Small intestine (tissue), 7 donors: ENCODE data around the gene SUN2. TPM values are rescaled to one million over a fixed set of nuclear protein-coding genes. Genes with fewer than 3 reads are reported as not detected.

Experiments used
- DNase-seq, 2 donors: peaks; one replicate each; pipeline versions ENCODE4 v3.0.0 to v3.0.0-alpha.2; 2013
- FAIRE-seq: peaks from 2 replicates; lab custom pipeline; 2012; peaks lifted over from hg19 to GRCh38; lab: Jason Lieb, UNC
- H3K27ac ChIP-seq, 3 donors: one replicate each; pipeline ENCODE4 v1.5.1; 2013; ENCODE audit warnings: low read length in 2 of 3, mild to moderate bottlenecking in 2 of 3, control low read depth in 1 of 3, inconsistent platforms in 1 of 3, low read depth in 1 of 3, moderate library complexity in 1 of 3
- H3K27me3 ChIP-seq, 3 donors: one replicate each; pipeline ENCODE4 v1.6.1; 2013; ENCODE audit warnings: low read length in 3 of 3, inconsistent platforms in 1 of 3; ENCODE audit not compliant: control insufficient read depth in 3 of 3, insufficient read depth in 3 of 3
- H3K36me3 ChIP-seq, 3 donors: one replicate each; pipeline ENCODE4 v1.6.1; 2013; ENCODE audit warnings: low read length in 3 of 3, inconsistent platforms in 1 of 3, low read depth in 1 of 3, mild to moderate bottlenecking in 1 of 3, moderate library complexity in 1 of 3; ENCODE audit not compliant: control insufficient read depth in 3 of 3, insufficient read depth in 2 of 3
- H3K4me1 ChIP-seq, 3 donors: one replicate each; pipeline ENCODE4 v1.6.1; 2013; ENCODE audit warnings: low read length in 2 of 3, inconsistent platforms in 1 of 3, low read depth in 1 of 3, mild to moderate bottlenecking in 1 of 3, moderate library complexity in 1 of 3; ENCODE audit not compliant: control insufficient read depth in 3 of 3, insufficient read depth in 2 of 3
- H3K4me3 ChIP-seq, 3 donors: one replicate each; pipeline ENCODE4 v1.5.1; 2013; ENCODE audit warnings: low read length in 3 of 3, control low read depth in 1 of 3, inconsistent platforms in 1 of 3, low read depth in 1 of 3, mild to moderate bottlenecking in 1 of 3, moderate library complexity in 1 of 3
- H3K9me3 ChIP-seq, 2 donors: one replicate each; pipeline ENCODE4 v1.6.1; 2013; ENCODE audit warnings: low read depth in 1 of 2, low read length in 1 of 2; ENCODE audit not compliant: control insufficient read depth in 2 of 2, insufficient read depth in 1 of 2
- WGBS, 3 donors: extraction: QIAGEN DNeasy Blood & Tissue Kit; methylation state at CpG; one replicate each; pipeline ENCODE4 v1.1.7; 2013; 5-methylcytosine and 5-hydroxymethylcytosine counted together
- polyA plus RNA-seq, 4 donors: library from polyadenylated mRNA; stranded (reverse) in 3 of 4; unstranded in 1 of 4; fragments of 200-250 nt in 3 of 4; fragments of 120-200 nt in 1 of 4; gene quantifications; one replicate each; pipeline versions ENCODE4 v1.2.1 to v1.2.3, GENCODE V29; 2013
- donor health status: healthy with polysubstance abuse.
- donor health status: control.
- donor health status: control.
- donor health status: Bipolar disorder and iron deficiency.
- donor health status: healthy.

Gene SUN2
- polyA plus RNA-seq, 4 donors, result 19.0 to 94.2 (median 43.4) TPM

DNA sequence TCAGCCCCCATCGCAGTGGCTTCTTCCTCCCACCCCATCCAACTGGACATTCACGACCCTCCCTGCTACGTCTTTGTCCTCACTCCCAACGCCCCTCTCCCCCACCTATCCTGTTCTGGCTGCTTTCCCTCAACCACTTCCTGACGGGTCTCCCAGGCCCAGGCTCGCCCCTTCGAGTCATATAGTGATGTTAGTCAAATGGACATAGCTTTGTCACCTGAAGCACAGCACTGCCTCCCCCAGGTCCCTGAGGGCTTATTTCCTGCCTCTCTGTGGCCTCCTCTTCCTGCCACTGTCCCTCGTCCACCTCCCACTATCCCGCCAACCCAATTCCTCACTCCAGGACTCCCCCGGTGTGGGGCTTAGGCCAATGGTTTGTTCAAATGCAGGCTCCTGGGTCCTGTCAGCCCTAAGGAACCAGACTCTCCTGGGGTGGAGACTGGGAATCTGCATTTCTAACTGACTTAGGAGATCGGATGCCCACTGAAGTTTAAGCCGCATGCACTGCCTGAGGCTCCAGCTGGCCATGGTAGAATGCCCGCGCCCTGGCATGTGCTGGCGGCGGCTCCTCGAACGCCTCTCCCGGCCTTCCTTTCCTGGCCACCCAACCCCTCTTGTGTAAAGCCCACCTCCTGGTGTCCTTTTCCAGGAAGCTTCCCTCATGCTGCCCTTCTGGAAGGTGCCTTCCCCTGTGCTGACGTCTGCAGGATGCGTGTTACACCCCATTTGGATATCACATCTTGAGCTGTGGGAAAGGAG, 18.3 kb downstream of the SUN2 start:
- no peak for DNase-seq

GRCh38 chr22:38736257-38736570, 19.6 kb downstream of the SUN2 start:
- WGBS, 3 donors, result 85 to 90% (median 87%) methylated on average over 7 of the region's 7 CpGs
- peaks cover 24 to 100% (median 38%) of the 10 kb centered on the region in 3 donors for H3K36me3 ChIP-seq
- H3K27ac ChIP-seq, result no peak overlapping the region

More for the DNA sequence above, 18.3 kb downstream of the SUN2 start:
- WGBS, 3 donors, result 82 to 90% (median 84%) methylated on average over 21 of the region's 21 CpGs
- H3K27ac ChIP-seq, result no peak overlapping the region
- no peak for FAIRE-seq
- no peaks in the 10 kb centered on the region for H3K27me3 ChIP-seq
- H3K9me3 ChIP-seq, result no peaks in the 10 kb centered on the region
- H3K4me1 ChIP-seq, result peaks cover 0 to 13% (median 0%) of the 10 kb centered on the region in 3 donors
- peaks cover 33 to 100% (median 50%) of the 10 kb centered on the region in 3 donors for H3K36me3 ChIP-seq
- no peak overlapping the region for H3K4me3 ChIP-seq

GRCh38 chr22:38735465-38736256, 20.1 kb downstream of the SUN2 start:
- 81 to 84% (median 84%) methylated on average over 14 to 15 of the region's 15 CpGs for WGBS, 3 donors
- no peak for DNase-seq
- peak overlapping the region in 1 of 3 donors; percentile 15 for H3K27ac ChIP-seq
- H3K4me3 ChIP-seq, result no peak overlapping the region
- peaks cover 0 to 13% (median 0%) of the 10 kb centered on the region in 3 donors for H3K4me1 ChIP-seq
- FAIRE-seq, result no peak
- H3K27me3 ChIP-seq, result no peaks in the 10 kb centered on the region
- no peaks in the 10 kb centered on the region for H3K9me3 ChIP-seq
- H3K36me3 ChIP-seq, result peaks cover 24 to 100% (median 32%) of the 10 kb centered on the region in 3 donors

More at GRCh38 chr22:38736257-38736570, 19.6 kb downstream of the SUN2 start:
- no peak for DNase-seq
- FAIRE-seq, result no peak
- Histone ChIP-seq H3K27me3 (no peaks in the 10 kb centered on the region), H3K4me3 (no peak overlapping the region), H3K4me1 (peaks cover 0 to 13% (median 0%) of the 10 kb centered on the region in 3 donors), H3K9me3 (no peaks in the 10 kb centered on the region)

DNA sequence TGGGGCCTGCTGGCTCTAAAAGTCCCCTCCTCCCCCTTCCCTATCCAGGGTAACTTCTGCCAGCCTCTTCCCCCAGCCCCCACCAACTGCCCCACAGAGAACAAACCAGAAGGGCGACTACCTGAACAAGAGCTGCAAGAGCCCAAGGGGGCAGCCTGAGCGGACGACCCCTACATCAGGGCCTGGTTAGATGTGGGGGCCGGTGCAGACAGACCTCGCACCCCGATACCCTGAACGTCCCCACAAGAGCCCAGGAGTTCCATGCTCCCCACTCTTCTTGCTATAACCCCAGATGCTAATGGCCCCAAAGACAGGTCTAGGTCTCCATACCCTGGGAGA, 20.7 kb downstream of the SUN2 start:
- no peaks in the 10 kb centered on the region for H3K9me3 ChIP-seq
- H3K27me3 ChIP-seq, result no peaks in the 10 kb centered on the region
- H3K27ac ChIP-seq, result peak overlapping the region in 1 of 3 donors; percentile 15
- H3K36me3 ChIP-seq, result peaks cover 23 to 100% (median 27%) of the 10 kb centered on the region in 3 donors
- no peak overlapping the region for H3K4me3 ChIP-seq
- DNase-seq, result no peak
- H3K4me1 ChIP-seq, result peaks cover 0 to 13% (median 0%) of the 10 kb centered on the region in 3 donors
- WGBS, 3 donors, result 91 to 95% (median 92%) methylated on average over 7 of the region's 7 CpGs
- no peak for FAIRE-seq

DNA sequence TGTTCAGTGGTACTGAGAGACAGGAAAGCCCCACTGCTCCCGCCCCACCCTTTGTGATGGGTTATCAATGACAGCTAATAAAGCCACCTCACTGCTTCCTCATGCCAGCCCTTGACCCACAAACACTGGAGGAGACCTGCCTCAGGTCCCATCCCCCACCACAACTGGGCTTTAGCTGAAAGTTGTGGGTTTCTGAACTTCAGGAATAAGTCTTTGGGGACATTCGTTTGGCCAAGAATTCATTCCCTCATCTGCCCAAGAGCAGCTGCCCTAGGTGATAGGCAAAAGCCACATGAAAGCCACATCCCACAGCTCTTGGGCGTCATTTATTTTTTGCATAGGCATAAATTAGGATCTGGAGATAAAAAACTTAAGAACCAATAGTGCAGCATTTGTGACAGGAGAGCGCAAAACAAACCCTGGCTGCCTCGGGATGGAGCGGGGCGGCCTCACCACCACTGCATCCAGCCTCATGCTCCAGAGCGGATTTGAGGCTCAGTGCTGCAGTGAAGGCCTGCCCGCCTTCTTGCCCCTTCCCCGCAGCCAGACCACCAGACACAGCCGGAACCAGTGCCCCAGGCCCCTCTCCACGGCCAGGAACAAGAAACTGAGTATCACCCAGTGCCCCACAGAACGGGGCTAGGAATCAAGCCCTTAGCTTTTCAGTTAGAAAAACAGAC, 21.2 kb downstream of the SUN2 start:
- Histone ChIP-seq H3K9me3 (no peaks in the 10 kb centered on the region), H3K4me1 (peaks cover 0 to 13% (median 0%) of the 10 kb centered on the region in 3 donors), H3K27me3 (no peaks in the 10 kb centered on the region), H3K4me3 (no peak overlapping the region), H3K36me3 (peaks cover 19 to 100% (median 22%) of the 10 kb centered on the region in 3 donors), H3K27ac (peak overlapping the region; percentile 41 to 80 (median 47))
- DNase-seq, result no peak
- WGBS, 3 donors, result 81 to 86% (median 84%) methylated on average over 13 of the region's 13 CpGs
- FAIRE-seq, result no peak

GRCh38 chr22:38733724-38734381, 21.9 kb downstream of the SUN2 start:
- H3K4me1 ChIP-seq, result peaks cover 0 to 13% (median 0%) of the 10 kb centered on the region in 3 donors
- H3K4me3 ChIP-seq, result no peak overlapping the region
- no peak for FAIRE-seq
- DNase-seq, result peak; percentile 48 to 78
- 22 to 54% (median 36%) methylated on average over 8 of the region's 8 CpGs for WGBS, 3 donors
- H3K27ac ChIP-seq, result peak overlapping the region; percentile 41 to 80 (median 47)
- no peaks in the 10 kb centered on the region for H3K9me3 ChIP-seq
- peaks cover 18 to 100% (median 24%) of the 10 kb centered on the region in 3 donors for H3K36me3 ChIP-seq
- no peaks in the 10 kb centered on the region for H3K27me3 ChIP-seq

- H3K27ac ChIP-seq, result peak overlapping the region in 2 of 3 donors; percentile 47 to 80
- 23 to 38% (median 28%) methylated on average over 4 of the region's 4 CpGs for WGBS, 3 donors
- FAIRE-seq (no peak), DNase-seq (peak; percentile 72 to 76)
- H3K27me3 ChIP-seq, result no peaks in the 10 kb centered on the region
- H3K36me3 ChIP-seq, result peaks cover 18 to 100% (median 21%) of the 10 kb centered on the region in 3 donors
- H3K4me3 ChIP-seq, result no peak overlapping the region
- peaks cover 0 to 13% (median 0%) of the 10 kb centered on the region in 3 donors for H3K4me1 ChIP-seq
- H3K9me3 ChIP-seq, result no peaks in the 10 kb centered on the region
These were observed 22.5 kb downstream of the SUN2 start for GRCh38 chr22:38733329-38733723.
